Neutrophil (primary cell): ENCODE measurements around the gene CCDC91.

ENCODE experiments used
- H3K27ac ChIP-seq: fragments of 200-600 bp; sonication (generic); 2 replicates; pipeline ENCODE4 v1.5.1; 2016; ENCODE audit warnings: mild to moderate bottlenecking, moderate library complexity
- H3K27me3 ChIP-seq: fragments of 200-600 bp; sonication (generic); 2 replicates; pipeline ENCODE4 v1.6.0; 2016; ENCODE audit warnings: mild to moderate bottlenecking
- H3K36me3 ChIP-seq: fragments of 200-600 bp; sonication (generic); 2 replicates; pipeline ENCODE4 v1.5.1; 2017
- H3K4me1 ChIP-seq, 2 experiments: fragments of 200-600 bp in 1 of 2; sonication (generic) in 1 of 2; 1 replicate in 1 of 2; 2 replicates in 1 of 2; pipeline versions ENCODE4 v1.5.1 to v1.6.1; 2013 to 2016; ENCODE audit warnings: low read depth in 1 of 2, low read length in 1 of 2, mild to moderate bottlenecking in 1 of 2, moderate library complexity in 1 of 2; ENCODE audit not compliant: control insufficient read depth in 1 of 2, insufficient read depth in 1 of 2
- H3K4me3 ChIP-seq, 2 experiments: fragments of 200-600 bp in 1 of 2; sonication (generic) in 1 of 2; 1 replicate in 1 of 2; 2 replicates in 1 of 2; pipeline ENCODE4 v1.5.1; 2013 to 2016; ENCODE audit warnings: low read depth in 1 of 2, low read length in 1 of 2, mild to moderate bottlenecking in 1 of 2, moderate library complexity in 1 of 2
- H3K9me3 ChIP-seq: fragments of 200-600 bp; sonication (generic); 2 replicates; pipeline ENCODE4 v1.5.1; 2016
- TF ChIP-seq, protein P1 (sequence below): fragments of 200-600 bp; sonication (generic); IDR thresholded peaks from 2 replicates; pipeline ENCODE4 v1.5.1; 2016; ENCODE audit warnings: antibody characterized with exemption

Gene CCDC91

DNA sequence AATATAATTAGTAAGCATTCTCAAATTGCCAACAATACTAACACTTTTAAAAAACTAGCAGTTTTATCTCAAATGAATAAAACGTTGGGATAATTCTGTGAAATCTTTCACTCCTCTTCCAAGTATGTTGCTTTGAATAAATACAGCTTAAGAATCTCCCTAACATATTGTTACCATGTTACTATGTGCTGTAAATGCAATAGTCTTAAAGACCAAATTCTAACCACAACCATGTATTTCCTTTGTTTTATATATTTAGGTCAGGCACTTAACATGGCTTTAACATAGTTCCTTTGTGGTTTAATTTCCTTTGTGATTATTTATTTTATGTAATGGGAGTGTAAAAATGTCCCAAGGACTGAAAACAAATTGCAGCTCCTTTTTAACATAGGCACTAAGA, 33.9 kb upstream of the CCDC91 start:
- Histone ChIP-seq H3K27me3 (no peaks in the 10 kb centered on the region), H3K27ac (no peak overlapping the region), H3K36me3 (no peaks in the 10 kb centered on the region), H3K4me3 (no peak overlapping the region), H3K4me1 (no peaks in the 10 kb centered on the region), H3K9me3 (no peaks in the 10 kb centered on the region)
- TF ChIP-seq, protein P1, sequence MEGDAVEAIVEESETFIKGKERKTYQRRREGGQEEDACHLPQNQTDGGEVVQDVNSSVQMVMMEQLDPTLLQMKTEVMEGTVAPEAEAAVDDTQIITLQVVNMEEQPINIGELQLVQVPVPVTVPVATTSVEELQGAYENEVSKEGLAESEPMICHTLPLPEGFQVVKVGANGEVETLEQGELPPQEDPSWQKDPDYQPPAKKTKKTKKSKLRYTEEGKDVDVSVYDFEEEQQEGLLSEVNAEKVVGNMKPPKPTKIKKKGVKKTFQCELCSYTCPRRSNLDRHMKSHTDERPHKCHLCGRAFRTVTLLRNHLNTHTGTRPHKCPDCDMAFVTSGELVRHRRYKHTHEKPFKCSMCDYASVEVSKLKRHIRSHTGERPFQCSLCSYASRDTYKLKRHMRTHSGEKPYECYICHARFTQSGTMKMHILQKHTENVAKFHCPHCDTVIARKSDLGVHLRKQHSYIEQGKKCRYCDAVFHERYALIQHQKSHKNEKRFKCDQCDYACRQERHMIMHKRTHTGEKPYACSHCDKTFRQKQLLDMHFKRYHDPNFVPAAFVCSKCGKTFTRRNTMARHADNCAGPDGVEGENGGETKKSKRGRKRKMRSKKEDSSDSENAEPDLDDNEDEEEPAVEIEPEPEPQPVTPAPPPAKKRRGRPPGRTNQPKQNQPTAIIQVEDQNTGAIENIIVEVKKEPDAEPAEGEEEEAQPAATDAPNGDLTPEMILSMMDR: no peak

DNA sequence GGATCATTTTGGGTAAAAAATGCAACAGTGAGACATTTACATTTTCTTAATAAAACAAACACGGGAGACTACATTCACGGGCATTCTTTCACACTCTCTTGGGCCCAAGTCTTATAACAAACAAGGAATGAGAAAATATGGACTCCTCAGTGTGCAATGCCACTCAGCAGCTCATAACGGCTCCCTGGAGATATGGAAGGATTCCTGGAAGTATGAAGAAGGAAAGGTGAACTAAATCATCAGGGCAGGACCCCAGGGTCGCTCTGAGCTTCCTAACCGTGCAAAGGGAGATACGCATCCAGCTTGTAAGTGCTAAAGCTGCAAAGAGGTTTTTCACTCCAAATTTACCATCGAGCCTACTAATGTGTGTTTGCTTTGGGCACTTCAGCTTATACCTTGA, 33.5 kb upstream of the CCDC91 start:
- H3K4me3 ChIP-seq: no peak overlapping the region
- no peaks in the 10 kb centered on the region for H3K27me3 ChIP-seq
- TF ChIP-seq, protein P1: no peak
- no peaks in the 10 kb centered on the region for H3K36me3 ChIP-seq
- no peak overlapping the region for H3K27ac ChIP-seq
- no peaks in the 10 kb centered on the region for H3K4me1 ChIP-seq
- H3K9me3 ChIP-seq: no peaks in the 10 kb centered on the region

DNA sequence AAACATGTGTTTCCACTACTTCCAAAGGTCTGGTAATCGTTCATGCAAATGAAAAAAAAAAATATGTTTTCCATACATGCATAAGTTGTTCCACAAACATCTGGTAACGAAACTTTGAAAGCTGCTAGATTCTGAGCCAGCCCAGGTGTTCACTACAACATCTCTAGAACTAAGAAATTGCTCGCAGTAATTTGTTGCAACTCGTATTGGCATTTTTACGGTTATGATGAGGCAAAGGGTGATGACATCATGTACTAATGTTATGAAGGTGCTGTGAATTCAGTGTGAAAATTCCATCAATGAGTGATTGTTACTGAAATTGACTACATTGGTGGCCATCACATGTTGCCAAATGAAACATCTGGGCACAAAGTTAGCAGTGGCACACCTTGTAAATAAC, 31.9 kb upstream of the CCDC91 start:
- Histone ChIP-seq H3K4me3 (no peak overlapping the region), H3K27me3 (no peaks in the 10 kb centered on the region), H3K36me3 (no peaks in the 10 kb centered on the region), H3K9me3 (no peaks in the 10 kb centered on the region), H3K27ac (no peak overlapping the region), H3K4me1 (no peaks in the 10 kb centered on the region)
- TF ChIP-seq, protein P1: no peak

DNA sequence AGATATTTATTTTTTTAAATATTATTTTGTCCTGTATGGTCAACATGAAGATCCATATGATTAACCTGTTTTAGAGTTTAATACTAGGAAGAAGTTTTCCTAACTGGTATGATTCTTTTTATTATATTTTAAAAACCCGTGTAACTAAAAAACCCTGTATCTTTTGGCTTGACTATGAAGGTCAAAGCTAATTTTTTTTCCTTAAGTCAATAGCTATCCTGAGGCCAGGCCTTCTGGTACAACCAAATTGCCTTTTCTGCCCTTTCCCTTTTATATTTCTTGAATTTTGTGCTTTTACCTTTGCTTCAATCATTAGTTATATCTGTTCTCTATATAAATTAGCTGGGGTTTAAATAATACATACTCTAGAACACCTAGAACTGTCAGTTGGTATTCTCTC, 30.6 kb upstream of the CCDC91 start:
- H3K36me3 ChIP-seq: no peaks in the 10 kb centered on the region
- TF ChIP-seq, protein P1: no peak
- H3K27ac ChIP-seq: no peak overlapping the region
- H3K27me3 ChIP-seq: no peaks in the 10 kb centered on the region
- H3K9me3 ChIP-seq: no peaks in the 10 kb centered on the region
- no peaks in the 10 kb centered on the region for H3K4me1 ChIP-seq
- H3K4me3 ChIP-seq: no peak overlapping the region

DNA sequence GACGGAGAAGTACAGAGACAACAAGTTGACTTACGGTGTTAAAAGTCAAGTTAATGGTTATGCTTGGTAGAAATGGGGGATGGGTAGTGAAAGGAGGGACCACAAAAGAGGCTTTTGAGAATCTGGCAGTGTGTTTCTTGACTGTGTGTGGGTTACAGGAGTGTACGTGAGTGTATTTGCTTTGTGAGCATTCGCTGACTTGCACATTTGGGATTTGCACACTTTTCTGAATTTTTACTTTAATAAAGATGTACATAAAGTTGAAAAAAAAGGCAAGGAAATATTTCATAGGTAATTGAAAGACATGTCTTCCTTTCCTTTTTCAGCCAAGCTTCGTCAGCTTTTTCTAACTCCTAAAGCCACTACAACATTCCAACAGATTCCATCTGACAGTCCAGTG, 28.6 kb upstream of the CCDC91 start:
- Histone ChIP-seq H3K4me1 (no peaks in the 10 kb centered on the region), H3K36me3 (no peaks in the 10 kb centered on the region), H3K9me3 (no peaks in the 10 kb centered on the region), H3K4me3 (no peak overlapping the region), H3K27me3 (no peaks in the 10 kb centered on the region), H3K27ac (no peak overlapping the region)
- TF ChIP-seq, protein P1: no peak

DNA sequence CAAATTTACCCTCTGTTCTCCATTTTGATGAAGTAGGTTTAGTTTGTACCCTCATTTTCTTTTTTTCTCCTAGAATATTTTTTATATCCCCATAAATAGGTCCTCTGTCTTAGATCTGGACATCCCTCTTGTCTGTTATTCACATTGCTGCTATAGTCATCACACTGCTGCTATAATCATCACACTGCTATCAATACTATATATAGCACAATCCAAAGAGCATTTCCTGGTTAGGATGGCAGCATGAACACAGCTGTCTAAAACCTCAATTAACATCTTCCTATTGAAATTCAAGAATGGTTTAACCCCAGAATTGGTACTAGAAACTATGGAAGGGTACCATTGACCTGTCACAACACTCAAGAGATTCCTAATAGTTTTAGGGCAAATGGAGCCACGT, 27.6 kb upstream of the CCDC91 start:
- Histone ChIP-seq H3K27ac (no peak overlapping the region), H3K9me3 (no peaks in the 10 kb centered on the region), H3K4me3 (no peak overlapping the region), H3K4me1 (no peaks in the 10 kb centered on the region), H3K27me3 (no peaks in the 10 kb centered on the region), H3K36me3 (no peaks in the 10 kb centered on the region)
- TF ChIP-seq, protein P1: no peak
